ENCODE results near the gene TSPYL1. TPM values are rescaled to one million over a fixed set of nuclear protein-coding genes. Genes with fewer than 3 reads are reported as not detected.
"Not testable (repeated sequence)": the region's sequence is repeated elsewhere in the genome, so short reads cannot be mapped to it uniquely, and the experiment has no call there.

TSPYL1 gene
- total RNA-seq, 2 donors from 2014 or later, result 70.1 to 80.1 TPM

DNA sequence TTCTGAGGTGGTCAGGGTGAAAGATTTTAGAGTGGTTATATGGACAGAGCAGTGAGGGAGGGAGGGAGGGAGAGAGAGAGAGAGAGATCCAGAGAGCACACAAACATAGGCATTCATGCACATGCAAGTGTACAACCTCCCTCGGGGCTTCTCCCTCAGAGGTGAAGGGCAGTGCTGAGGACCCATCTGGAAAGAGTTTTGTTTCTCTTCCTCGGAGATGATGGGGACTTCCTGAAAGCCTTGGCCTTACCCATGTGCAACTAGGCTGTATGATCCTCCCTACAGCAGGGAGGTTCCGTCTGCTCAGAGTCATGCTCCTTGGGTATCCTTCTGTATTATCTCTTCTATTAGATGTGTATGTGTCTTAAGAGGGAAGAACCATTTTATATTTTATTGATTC lies 21.4 kb upstream of the TSPYL1 start:
- DNase-seq (no peak), ATAC-seq (no peak)
- intact Hi-C loops (cut with DNase I, micrococcal nuclease), result no loop called here

DNA sequence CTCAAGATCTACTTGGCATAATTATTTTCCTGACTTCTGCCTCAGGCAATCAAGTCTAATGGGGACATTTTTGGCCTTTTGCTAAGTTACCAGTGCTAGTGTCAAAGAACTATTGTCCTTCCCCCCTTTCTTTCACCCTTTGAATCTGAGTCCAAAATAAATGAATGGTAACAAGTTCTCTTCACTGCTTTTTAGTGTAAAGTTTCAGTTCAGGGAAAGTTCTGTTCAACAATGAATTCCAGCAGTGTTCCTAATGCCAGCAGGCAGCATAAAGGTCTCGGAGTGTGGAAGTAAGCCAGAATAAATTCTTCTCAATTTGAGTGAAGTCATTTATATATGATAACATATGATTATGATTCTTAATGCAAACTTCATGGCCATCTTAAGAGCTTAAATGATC lies 20.8 kb upstream of the TSPYL1 start:
- intact Hi-C loops (cut with DNase I, micrococcal nuclease), result no loop called here
- no peak for DNase-seq
- no peak for ATAC-seq

DNA sequence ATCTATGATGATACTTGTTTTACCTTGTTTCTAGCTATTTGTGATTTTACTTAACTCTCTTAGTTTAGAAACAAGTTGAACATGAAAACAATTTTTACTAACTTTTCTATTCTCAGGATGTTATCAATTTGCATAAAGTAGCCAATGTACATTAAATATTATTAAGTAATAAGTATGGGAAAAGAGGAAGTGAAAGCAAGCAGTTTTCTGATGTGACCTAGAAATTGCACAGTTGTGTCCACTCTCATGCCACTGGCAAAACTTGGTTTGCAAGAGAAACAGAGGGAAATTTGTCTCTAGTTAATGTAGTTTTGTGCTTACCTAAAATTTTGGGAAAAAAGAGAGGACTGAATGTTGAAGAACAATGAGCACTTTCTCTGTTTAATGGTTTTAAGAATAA lies 19.2 kb upstream of the TSPYL1 start:
- ATAC-seq, result no peak
- DNase-seq, result no peak
- intact Hi-C loops (cut with DNase I, micrococcal nuclease), result loop anchor here in 1 of 2 donors (10.0 kb wide), 1 partner anchor 136 kb away; no protein-coding TSS in a partner anchor

DNA sequence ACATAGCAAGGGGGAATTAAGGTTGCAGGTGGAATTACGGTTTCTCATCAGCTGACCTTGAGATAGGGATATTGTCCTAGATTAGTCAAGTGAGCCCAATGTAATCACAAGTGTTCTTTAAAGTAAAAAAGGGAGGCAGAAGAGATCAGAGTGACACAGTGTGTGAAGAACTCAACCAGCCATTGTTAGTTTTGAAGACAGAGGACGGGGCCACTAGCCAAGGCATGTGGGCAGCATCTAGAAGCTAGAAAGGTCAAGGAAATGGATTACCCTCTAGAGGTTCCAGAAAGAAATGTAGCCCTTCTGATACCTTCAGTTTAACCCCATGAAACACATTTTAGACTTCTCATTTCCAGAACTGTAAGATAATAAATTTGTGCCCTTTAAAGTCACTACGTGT lies 18.5 kb upstream of the TSPYL1 start:
- ATAC-seq, result no peak
- intact Hi-C loops (cut with DNase I, micrococcal nuclease), result loop anchor here in 1 of 2 donors (10.0 kb wide), 1 partner anchor 137 kb away; no protein-coding TSS in a partner anchor
- no peak for DNase-seq

DNA sequence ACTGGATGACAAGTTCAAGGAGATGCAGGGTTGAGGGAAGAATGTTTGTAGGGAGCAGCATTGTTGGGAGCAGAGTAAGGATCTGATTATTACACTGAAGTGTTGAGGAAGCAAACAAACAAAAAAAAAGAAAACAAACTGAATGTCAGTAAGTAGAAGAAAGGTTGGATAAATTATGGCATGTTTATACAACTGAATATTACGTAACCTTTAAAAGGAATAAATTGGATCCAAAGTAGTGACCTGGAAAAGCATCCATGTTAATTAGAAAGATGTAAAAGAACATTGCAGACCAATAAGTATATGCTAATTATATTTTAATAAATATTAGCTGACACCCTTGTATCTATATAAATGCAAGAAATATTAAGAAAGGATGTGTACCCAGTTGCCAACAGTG lies 12.8 kb upstream of the TSPYL1 start:
- intact Hi-C loops (cut with DNase I, micrococcal nuclease), result loop anchor here in 1 of 2 donors (10.0 kb wide), 1 partner anchor 142 kb away; no protein-coding TSS in a partner anchor
- ATAC-seq, result no peak
- no peak for DNase-seq

DNA sequence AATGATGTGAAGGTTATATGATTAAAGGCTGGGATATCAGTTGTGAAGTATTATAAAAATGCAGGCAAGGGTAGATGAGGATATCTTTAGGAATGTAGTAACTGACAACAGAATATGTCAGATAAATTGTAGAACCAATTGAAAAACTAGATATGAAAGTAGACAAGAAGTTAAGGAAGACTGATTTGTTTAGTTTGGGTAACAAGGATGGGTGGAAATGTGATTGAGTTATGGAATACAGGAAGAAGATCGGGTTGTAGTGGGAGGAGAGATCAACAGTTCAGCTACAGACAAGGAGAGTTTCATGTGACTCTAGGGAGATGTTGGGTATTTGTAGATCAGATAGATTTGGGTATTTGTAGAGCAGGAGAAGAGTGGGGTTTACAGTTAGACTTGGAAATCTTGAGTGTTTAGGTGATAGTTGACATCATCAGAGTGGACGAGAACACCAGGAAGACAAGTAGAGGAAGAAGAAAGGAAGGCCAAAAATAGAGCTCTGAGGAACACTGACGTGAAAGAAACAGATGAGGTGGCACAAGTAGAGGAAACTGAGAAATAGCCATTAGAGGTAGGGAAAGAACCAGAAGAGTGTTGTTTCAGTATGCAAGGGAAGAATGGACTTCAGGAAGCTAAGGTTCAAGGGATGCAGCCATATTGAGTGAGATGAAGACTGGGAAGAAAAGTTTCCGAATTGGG lies 12.1 kb upstream of the TSPYL1 start:
- ATAC-seq (no peak), DNase-seq (no peak)
- intact Hi-C loops (cut with DNase I, micrococcal nuclease), result loop anchor here in 1 of 2 donors (10.0 kb wide), 1 partner anchor 143 kb away; no protein-coding TSS in a partner anchor

DNA sequence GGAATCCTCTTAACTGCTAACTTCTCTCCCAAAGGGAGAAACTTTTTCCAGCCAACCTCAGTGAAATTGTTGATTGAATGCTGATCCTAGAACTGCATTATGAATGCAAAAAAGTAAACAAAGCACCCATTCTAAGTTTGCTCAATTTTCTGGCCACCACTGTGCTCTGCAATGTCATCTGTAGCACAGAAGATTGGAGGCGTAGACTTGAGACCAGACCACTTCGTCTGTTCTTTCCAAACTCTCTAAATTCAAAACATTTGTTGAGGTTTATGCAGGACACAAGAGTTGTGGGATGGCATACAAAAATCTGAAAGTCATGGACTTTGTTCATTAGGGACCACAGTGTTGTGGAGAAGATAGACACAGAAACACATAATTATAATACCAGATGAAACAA lies 11.1 kb upstream of the TSPYL1 start:
- DNase-seq, result no peak
- no peak for ATAC-seq
- intact Hi-C loops (cut with DNase I, micrococcal nuclease), result loop anchor here in 1 of 2 donors (10.0 kb wide), 1 partner anchor 144 kb away; no protein-coding TSS in a partner anchor

DNA sequence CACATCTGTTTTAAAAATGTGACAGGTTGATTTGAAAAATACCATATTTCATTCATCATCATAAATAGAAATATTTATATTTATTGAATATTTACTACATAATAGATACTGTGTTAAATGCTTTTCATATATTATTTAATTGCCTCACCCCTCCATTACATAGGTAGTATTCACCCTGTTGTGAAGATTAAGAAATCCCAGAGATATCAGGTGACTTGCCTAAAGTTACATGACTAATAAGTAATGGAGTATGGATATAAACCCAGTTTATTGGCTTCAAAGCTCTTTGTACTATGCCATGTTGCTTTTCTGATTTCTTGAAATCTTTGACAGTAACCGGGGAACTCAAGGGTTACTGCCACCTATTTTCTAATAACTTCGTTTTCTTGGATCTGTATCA lies 10.1 kb upstream of the TSPYL1 start:
- DNase-seq, result no peak
- intact Hi-C loops (cut with DNase I, micrococcal nuclease), result loop anchor here in 1 of 2 donors (10.0 kb wide), 2 partner anchors 75 to 145 kb away; no protein-coding TSS in a partner anchor
- no peak for ATAC-seq

DNA sequence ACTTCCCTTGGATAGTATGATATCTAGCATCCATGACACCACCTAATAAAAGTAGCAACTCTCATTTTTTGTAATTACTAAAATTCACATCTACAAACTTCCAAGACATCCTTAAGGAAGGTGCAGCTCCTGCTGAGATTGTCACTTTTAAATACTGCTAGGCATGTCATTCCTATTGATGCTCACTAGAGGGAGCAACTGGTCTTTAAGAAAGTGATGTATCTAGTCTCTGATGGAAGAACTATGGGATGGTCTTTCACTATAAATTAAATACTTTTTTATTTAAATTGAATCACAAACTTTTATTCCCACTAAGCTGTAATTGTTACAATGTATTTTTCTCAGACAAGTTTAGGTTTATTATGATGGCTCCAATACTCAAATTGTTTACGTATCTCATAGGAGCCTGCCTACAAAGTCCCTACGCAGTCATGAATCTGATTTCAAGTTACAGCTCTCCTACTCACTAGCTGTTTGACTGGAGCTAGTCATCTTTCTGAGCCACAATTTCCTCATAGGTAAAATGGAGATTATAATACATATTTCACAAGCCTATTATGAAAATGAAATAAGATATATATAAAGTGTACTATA lies 8.1 kb upstream of the TSPYL1 start:
- DNase-seq (no peak), ATAC-seq (peak; percentile 65)
- intact Hi-C loops (cut with DNase I, micrococcal nuclease), result loop anchor here in 1 of 2 donors (10.0 kb wide), 1 partner anchor 77 kb away; no protein-coding TSS in a partner anchor

DNA sequence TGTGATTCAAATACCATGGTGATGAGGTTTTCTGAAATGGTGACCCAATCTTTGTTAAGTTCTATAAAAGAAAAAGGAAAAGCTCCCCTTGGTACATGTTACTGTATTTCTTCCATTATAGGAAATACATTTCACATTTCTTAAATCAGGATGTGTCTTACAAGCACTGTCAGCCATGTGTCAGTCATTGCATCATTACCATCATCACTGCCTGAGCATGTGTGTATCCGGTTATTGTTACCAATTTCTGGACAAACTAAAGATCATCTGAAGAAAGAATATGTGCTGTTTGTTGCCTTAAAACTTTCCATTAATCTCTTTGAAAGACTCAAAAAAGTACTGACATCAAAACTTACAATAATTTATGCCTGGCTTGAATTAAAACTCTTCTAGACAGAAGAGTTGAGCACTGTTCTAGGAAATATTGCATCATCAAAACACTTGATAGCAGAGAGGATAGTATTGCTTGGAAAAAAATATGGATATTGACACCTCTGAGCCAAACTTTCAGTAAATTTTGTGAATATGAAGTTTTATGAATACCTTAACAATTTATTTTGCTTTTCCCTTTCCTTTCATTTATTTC lies 7.1 kb upstream of the TSPYL1 start:
- DNase-seq, result no peak
- intact Hi-C loops (cut with DNase I, micrococcal nuclease), result loop anchor here in 1 of 2 donors (10.0 kb wide), 1 partner anchor 78 kb away; no protein-coding TSS in a partner anchor
- ATAC-seq, result no peak

DNA sequence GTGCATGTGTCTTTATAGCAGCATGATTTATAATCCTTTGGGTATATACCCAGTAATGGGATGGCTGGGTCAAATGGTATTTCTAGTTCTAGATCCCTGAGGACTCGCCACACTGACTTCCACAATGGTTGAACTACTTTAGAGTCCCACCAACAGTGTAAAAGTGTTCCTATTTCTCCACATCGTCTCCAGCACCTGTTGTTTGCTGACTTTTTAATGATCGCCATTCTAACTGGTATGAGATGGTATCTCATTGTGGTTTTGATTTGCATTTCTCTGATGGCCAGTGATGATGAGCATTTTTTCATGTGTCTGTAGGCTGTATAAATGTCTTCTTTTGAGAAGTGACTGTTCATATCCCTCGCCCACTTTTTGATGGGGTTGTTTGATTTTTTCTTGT lies 5.3 kb upstream of the TSPYL1 start:
- ATAC-seq, DNase-seq: not testable (repeated sequence)
- intact Hi-C loops (cut with DNase I, micrococcal nuclease), result loop anchor here in 1 of 2 donors (10.0 kb wide), 1 partner anchor 80 kb away; no protein-coding TSS in a partner anchor

DNA sequence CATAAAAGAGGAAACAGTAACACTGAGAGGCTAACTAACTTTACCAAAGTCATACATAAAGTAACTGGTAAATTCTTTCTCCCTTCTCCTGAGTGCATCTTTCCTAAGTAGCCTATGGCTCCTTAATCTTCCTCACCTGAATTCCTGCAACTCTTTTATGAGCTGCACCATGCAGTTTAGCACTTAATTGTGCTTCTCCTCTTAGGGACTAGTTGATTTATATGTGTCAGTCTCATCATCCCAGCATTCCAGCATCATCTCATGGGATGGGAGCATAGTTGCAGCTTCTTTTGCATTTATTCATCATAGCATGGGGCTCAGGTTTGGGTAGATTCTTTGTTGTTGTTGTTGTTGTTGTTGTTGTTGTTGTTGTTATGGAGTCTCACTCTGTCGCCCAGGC lies 3.5 kb upstream of the TSPYL1 start:
- intact Hi-C loops (cut with DNase I, micrococcal nuclease), result loop anchor here in 1 of 2 donors (10.0 kb wide), 1 partner anchor 82 kb away; no protein-coding TSS in a partner anchor
- no peak for DNase-seq
- no peak for ATAC-seq

DNA sequence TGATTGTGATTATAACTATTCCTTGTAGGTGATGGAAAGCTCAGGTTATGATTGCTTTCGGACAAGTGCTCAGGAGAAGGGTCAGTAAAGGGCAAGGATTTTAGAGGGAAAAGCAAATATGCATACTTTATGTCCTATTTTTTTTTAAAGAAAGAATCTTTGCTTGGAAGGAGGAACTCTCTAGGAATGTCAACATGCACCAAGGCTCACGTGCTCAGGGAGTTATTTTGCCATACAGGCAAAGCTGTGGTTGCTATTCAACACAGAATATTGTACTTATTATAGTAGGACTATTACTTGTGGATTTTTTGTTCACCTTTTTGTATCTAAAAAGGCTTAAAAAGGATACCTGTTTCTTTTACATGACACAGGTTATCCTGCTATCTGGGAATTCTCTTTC lies 3.0 kb upstream of the TSPYL1 start:
- no peak for DNase-seq
- intact Hi-C loops (cut with DNase I, micrococcal nuclease), result loop anchor here in 1 of 2 donors (10.0 kb wide), 1 partner anchor 82 kb away; no protein-coding TSS in a partner anchor
- no peak for ATAC-seq

DNA sequence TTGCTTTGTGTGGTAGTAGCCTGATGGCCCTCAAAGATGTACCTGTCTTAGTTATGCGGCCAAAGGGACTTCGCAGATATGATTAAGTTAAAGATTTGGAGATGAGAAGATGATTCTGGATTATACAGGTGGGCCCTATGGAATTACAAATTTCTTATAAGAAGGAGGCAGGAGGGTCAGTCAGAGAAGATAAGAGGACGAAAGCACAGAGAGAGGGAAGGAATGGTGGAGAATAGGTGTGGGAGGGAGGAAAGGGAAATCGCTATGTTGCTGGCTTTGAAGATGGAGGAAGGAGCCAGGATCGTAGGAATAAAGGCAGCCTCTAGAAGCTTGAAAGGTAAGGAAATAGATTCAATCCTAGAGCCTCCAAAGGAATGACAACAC lies 1.2 kb upstream of the TSPYL1 start:
- no peak for DNase-seq
- ATAC-seq, result no peak
- intact Hi-C loops (cut with DNase I, micrococcal nuclease), result loop anchor here in 1 of 2 donors (10.0 kb wide), 1 partner anchor 84 kb away; no protein-coding TSS in a partner anchor

DNA sequence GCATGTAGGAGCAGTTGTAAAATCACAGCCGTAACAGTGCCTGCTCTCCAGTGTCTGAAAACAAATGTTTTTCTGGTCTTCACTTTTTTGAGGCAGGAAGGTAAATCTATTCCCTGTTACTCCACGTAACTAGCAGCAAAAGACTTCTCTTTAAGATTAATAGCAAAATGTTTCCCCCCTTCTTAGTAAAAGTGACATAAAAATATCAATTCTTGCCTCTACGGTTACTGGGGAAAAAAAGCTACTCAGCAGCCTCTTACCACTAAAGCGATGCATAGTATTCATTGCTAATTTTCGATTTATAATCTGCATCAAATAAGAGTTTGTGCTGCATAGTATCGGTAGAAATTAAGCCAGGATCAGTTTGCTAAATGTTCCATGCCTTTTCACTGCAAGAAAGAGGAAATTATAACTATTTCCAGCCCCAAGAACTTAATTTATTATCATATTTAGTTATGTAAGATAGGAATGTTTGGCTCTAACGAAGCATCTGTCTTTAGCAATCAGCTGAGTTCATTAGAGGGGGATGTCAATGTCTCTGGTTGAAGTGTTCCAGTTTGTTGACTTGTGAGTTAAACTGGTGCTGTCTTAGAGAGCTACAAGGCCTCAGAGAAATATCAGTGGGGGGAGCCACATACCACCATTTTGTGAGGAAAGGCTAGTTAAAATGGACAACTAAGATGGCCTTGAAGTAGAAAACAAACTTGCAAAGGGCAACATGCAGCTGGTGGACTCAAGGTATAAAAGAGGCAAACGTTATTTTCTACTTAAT lies 617 bp upstream of the TSPYL1 start:
- no peak for DNase-seq
- no peak for ATAC-seq
- intact Hi-C loops (cut with DNase I, micrococcal nuclease), result loop anchor here in 1 of 2 donors (10.0 kb wide), 1 partner anchor 84 kb away; no protein-coding TSS in a partner anchor

DNA sequence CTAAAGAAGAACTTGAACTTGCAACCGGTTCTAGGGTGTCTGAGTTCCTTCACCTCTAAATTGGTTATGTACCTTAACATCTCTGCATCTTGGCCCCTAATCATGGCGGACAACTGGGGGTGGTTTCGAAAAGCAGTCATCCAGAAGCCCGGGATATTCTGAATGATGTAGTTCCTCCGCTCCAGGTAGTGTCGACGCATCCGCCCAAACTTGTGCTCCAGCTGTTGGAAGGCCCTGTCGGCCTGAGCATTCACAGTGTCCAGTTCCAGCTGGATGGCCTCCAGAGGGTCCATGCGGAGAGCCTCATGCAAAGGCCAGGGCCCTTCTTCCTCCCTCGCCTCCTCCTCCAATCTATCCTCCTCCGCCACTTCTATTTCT lies 887 bp downstream of the TSPYL1 start:
- ATAC-seq, result peak; percentile 22
- peak in 1 of 2 donors; percentile 52 for DNase-seq
- intact Hi-C loops (cut with DNase I, micrococcal nuclease), result loop anchor here in 1 of 2 donors (5.0 kb wide), 1 partner anchor 288 kb away; no protein-coding TSS in a partner anchor

DNA sequence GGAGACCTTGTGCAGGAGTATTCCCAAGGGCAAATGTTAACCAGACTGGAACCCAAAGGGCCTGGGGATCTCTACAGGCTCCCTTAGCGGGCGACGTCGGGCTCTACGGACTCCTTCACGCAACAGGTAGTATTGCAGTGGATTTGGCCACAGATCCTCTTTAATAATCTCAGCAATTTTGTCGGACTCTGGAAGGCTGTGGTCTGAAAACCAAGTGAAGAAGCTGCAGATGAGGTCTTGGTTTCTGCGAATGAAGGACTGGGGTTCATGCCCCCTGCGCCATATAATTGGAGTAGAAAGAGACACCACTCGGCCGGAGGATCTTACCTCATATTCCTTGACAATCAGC lies 1.3 kb downstream of the TSPYL1 start:
- DNase-seq (no peak), ATAC-seq (no peak)
- intact Hi-C loops (cut with DNase I, micrococcal nuclease), result loop anchor here in 1 of 2 donors (5.0 kb wide), 1 partner anchor 289 kb away; no protein-coding TSS in a partner anchor

DNA sequence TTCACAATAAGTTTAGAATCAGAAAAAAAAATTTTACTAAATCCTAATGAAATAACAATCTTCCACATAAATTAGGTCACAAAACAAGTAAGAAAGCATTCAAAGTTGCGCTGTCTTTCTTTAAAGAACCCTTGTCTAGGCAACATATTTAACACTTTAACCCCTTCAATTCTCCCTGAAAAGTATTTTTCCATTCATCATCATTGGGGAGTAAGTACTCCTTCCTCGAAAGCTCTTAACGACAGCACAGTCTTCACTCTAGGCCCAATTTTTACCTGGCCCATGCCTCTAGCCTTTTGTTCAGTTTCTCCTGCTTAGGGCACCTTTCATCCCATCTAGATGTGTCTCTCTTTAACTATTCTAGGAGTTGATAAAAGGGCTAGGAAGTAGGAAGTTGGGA lies 2.6 kb downstream of the TSPYL1 start:
- intact Hi-C loops (cut with DNase I, micrococcal nuclease), result loop anchor here in 1 of 2 donors (5.0 kb wide), 1 partner anchor 290 kb away; no protein-coding TSS in a partner anchor
- ATAC-seq, result no peak
- DNase-seq, result no peak
